Measurements from ENCODE around the gene MACROD2.

The MACROD2 gene

DNA sequence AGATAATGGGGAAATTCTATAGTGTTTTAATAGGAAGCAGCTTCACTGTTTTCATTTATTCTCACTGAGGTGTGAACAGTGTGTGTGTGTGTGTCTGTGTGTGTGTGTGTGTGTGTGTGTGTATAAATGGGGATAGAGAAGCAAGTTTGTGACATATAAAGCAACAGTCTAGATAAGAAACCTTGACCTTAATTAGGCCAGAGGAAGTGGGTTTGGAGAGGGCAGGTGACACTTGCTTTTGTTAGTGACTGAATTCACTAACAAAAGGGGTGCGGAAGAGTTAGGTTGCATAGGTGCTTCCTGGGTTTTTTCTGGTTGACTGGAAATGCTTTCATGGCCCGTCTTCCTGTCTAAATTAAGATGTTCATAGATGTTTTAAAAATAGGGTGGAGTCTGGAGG lies 857.8 kb downstream of the MACROD2 start:
- Histone ChIP-seq H3K4me3 (ENCODE audit: low read depth, low read length) (no peak overlapping the region), H3K9ac (ENCODE audit: low read depth, low read length) (no peak overlapping the region), H3K4me1 (ENCODE audit: control insufficient read depth, insufficient read depth, low read length) (no peaks in the 10 kb centered on the region), H3K27me3 (ENCODE audit: control insufficient read depth, insufficient read depth, low read length) (no peaks in the 10 kb centered on the region), H3K36me3 (ENCODE audit: control insufficient read depth, insufficient read depth, low read length) (no peaks in the 10 kb centered on the region), H3K9me3 (ENCODE audit: control insufficient read depth, insufficient read depth, low read length) (no peaks in the 10 kb centered on the region)

DNA sequence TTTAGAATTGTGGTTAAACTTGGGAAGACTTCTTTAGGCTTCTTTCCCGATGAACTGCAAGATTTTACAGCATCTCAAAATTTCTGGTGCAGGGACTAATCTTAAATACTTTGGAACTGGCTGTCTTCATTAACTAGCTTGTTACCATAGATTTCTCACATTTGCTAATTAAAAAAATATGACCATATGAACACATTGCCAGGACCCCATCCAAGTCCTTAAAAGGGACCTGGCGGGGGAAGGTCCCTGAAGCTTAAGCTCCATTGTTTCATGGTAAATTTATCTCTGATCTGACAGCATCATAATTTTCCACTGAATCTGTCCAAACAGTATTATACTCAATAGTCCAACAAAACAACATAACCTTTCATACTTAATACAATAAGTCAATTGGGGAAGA lies 859.9 kb downstream of the MACROD2 start:
- H3K36me3 ChIP-seq (ENCODE audit: control insufficient read depth, insufficient read depth, low read length): no peaks in the 10 kb centered on the region
- H3K9ac ChIP-seq (ENCODE audit: low read depth, low read length): no peak overlapping the region
- no peak overlapping the region for H3K4me3 ChIP-seq (ENCODE audit: low read depth, low read length)
- H3K4me1 ChIP-seq (ENCODE audit: control insufficient read depth, insufficient read depth, low read length): peaks cover 5% of the 10 kb centered on the region
- no peaks in the 10 kb centered on the region for H3K27me3 ChIP-seq (ENCODE audit: control insufficient read depth, insufficient read depth, low read length)
- H3K9me3 ChIP-seq (ENCODE audit: control insufficient read depth, insufficient read depth, low read length): no peaks in the 10 kb centered on the region

DNA sequence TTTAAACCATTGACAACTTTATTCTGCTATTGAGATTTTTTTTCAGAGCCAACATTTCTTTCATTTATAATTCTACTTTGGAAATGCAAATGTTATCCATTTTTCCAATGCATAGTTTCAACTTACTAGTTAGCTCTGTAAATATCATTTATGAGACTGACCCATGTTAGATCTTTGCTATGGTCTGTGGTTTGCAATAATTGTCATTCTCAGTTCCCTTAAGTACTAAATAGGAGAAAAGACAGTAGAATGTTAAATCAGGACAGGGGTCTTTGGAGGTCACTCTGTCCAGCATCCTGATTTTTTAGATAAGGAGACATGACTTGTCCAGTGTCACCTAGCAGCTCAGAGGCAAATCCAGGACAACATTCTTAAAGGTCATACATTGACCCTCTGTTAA lies 864.3 kb downstream of the MACROD2 start:
- Histone ChIP-seq H3K4me1 (ENCODE audit: control insufficient read depth, insufficient read depth, low read length) (peaks cover 10% of the 10 kb centered on the region), H3K4me3 (ENCODE audit: low read depth, low read length) (no peak overlapping the region), H3K27me3 (ENCODE audit: control insufficient read depth, insufficient read depth, low read length) (no peaks in the 10 kb centered on the region), H3K9ac (ENCODE audit: low read depth, low read length) (no peak overlapping the region), H3K9me3 (ENCODE audit: control insufficient read depth, insufficient read depth, low read length) (no peaks in the 10 kb centered on the region), H3K36me3 (ENCODE audit: control insufficient read depth, insufficient read depth, low read length) (no peaks in the 10 kb centered on the region)

DNA sequence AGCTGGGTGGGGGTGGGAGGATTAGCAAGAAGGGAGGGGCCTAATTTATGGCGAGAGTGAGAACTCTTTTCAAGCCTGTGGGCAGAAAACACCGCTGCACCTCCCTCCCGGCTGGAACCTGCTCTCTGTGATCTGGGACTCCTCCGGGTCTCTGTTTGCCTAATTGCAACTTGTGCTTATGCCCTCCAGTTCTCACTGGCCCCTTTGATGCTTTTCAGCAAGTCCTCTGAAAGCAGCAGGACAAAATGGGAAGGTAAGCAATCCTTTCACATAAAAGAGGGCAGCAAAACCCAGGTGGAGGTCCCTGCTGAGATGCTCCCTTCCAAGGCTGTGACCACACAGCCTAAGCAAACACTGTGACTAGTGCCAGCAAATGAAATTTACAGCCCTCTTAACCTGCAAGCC lies 865.1 kb downstream of the MACROD2 start:
- Histone ChIP-seq H3K36me3 (ENCODE audit: control insufficient read depth, insufficient read depth, low read length) (no peaks in the 10 kb centered on the region), H3K27me3 (ENCODE audit: control insufficient read depth, insufficient read depth, low read length) (no peaks in the 10 kb centered on the region), H3K4me1 (ENCODE audit: control insufficient read depth, insufficient read depth, low read length) (peaks cover 10% of the 10 kb centered on the region), H3K9ac (ENCODE audit: low read depth, low read length) (no peak overlapping the region), H3K4me3 (ENCODE audit: low read depth, low read length) (no peak overlapping the region), H3K9me3 (ENCODE audit: control insufficient read depth, insufficient read depth, low read length) (no peaks in the 10 kb centered on the region)

DNA sequence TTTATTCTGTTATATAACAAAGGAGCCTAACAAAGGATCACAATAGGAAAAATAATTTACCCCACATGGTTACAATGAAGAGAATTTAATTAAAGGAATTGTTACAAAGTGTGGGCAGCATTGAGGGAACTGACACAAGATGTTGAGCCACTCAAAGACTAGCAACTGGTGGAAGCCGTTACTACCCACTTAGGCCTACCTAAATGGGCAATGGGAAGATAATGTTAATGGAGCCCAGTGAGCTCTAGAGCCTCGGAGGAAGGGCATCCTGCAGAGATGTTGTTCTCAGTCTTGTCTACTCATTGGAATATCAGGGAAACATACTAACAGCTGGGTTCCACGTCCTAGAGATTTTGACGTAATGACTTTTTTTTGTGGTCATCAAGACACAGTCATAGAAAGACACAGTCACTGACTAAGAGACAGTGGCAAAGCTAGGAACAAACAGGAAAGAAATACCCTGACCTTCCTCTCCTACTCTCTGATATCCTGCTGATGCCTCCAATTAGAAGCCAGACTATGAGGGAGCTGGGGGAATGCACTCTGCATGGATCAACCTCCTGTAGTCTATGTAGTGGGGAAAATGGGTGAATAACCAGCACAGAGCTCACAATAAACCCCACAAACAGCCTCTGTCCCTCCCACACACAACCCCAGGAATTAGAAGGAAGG lies 865.8 kb downstream of the MACROD2 start:
- no peaks in the 10 kb centered on the region for H3K9me3 ChIP-seq (ENCODE audit: control insufficient read depth, insufficient read depth, low read length)
- no peaks in the 10 kb centered on the region for H3K27me3 ChIP-seq (ENCODE audit: control insufficient read depth, insufficient read depth, low read length)
- H3K4me1 ChIP-seq (ENCODE audit: control insufficient read depth, insufficient read depth, low read length): peaks cover 12% of the 10 kb centered on the region
- no peaks in the 10 kb centered on the region for H3K36me3 ChIP-seq (ENCODE audit: control insufficient read depth, insufficient read depth, low read length)
- no peak overlapping the region for H3K9ac ChIP-seq (ENCODE audit: low read depth, low read length)
- H3K4me3 ChIP-seq (ENCODE audit: low read depth, low read length): no peak overlapping the region

DNA sequence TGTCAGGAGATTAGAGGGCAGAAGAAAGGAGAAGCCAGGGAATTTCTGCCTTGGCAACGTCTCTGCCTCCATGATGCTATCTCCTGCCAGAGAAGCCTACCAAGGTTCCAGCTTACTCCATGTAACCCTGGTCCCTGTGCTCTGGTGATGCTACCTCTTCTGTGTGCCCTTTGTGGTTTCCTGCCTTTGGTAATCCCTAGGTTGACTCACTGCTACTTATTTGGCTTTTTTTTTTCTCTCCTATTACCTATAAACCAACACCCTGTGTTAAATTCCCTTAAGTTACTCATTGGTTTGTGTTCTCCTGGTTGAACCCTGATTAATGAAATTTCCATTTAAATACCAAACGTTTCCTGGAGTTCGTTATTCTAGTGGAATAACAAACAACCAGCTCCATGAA lies 869.9 kb downstream of the MACROD2 start:
- no peak overlapping the region for H3K4me3 ChIP-seq (ENCODE audit: low read depth, low read length)
- H3K9me3 ChIP-seq (ENCODE audit: control insufficient read depth, insufficient read depth, low read length): no peaks in the 10 kb centered on the region
- H3K27me3 ChIP-seq (ENCODE audit: control insufficient read depth, insufficient read depth, low read length): no peaks in the 10 kb centered on the region
- H3K4me1 ChIP-seq (ENCODE audit: control insufficient read depth, insufficient read depth, low read length): peaks cover 7% of the 10 kb centered on the region
- H3K9ac ChIP-seq (ENCODE audit: low read depth, low read length): no peak overlapping the region
- H3K36me3 ChIP-seq (ENCODE audit: control insufficient read depth, insufficient read depth, low read length): no peaks in the 10 kb centered on the region

DNA sequence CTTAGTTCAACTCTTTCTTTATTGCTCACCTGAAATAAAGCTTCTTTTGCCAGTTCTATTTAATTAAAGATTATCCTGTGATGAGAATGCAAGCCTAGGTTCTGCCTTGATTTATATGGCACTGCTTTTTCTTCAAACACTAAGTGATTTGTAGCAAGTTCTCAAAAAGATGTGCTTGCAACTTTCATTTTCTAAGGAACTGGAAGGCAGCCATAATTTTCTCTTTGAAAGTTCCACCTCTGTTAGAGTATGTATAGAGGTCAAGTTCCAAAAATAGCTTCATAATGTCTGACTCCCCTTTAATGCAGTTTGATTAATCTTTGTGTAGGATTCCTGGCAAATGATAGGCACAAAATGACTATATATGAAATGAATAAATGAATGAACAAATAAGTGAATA lies 870.4 kb downstream of the MACROD2 start:
- no peak overlapping the region for H3K4me3 ChIP-seq (ENCODE audit: low read depth, low read length)
- H3K27me3 ChIP-seq (ENCODE audit: control insufficient read depth, insufficient read depth, low read length): no peaks in the 10 kb centered on the region
- H3K36me3 ChIP-seq (ENCODE audit: control insufficient read depth, insufficient read depth, low read length): no peaks in the 10 kb centered on the region
- peaks cover 6% of the 10 kb centered on the region for H3K4me1 ChIP-seq (ENCODE audit: control insufficient read depth, insufficient read depth, low read length)
- no peaks in the 10 kb centered on the region for H3K9me3 ChIP-seq (ENCODE audit: control insufficient read depth, insufficient read depth, low read length)
- H3K9ac ChIP-seq (ENCODE audit: low read depth, low read length): no peak overlapping the region

DNA sequence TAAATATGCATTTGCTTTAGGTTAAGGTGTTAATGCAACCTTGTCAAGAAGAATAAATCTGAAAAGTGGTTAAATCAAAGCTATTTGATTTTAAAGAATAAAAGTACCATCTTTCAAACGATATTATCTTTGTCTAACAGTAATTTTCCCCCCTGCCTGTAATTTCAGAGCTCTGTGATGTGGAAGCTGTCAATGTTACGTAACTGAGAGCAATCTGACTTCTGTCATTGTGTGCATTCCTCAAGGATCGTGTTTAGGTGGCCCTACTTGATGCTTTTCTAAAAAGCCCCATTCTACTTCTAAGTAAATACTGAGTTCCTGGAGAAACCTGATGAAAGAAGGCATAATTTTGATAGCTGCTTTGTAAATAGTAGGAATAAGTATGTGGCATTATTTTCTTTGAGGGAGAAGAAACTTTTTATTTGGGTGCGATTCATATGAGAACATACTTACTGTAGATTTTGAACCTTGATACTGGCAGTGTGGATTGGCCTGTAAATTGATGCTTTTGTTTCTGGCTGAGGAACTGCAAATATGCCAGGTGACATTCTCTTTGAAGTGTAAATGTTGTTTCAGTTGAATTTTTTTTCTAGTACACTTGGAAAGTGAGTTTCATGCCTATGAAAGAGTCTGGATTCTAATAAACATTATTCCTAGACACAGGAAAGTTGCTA lies 871.7 kb downstream of the MACROD2 start:
- H3K9me3 ChIP-seq (ENCODE audit: control insufficient read depth, insufficient read depth, low read length): no peaks in the 10 kb centered on the region
- no peak overlapping the region for H3K9ac ChIP-seq (ENCODE audit: low read depth, low read length)
- H3K4me3 ChIP-seq (ENCODE audit: low read depth, low read length): no peak overlapping the region
- no peaks in the 10 kb centered on the region for H3K27me3 ChIP-seq (ENCODE audit: control insufficient read depth, insufficient read depth, low read length)
- H3K36me3 ChIP-seq (ENCODE audit: control insufficient read depth, insufficient read depth, low read length): no peaks in the 10 kb centered on the region
- peaks cover 2% of the 10 kb centered on the region for H3K4me1 ChIP-seq (ENCODE audit: control insufficient read depth, insufficient read depth, low read length)

DNA sequence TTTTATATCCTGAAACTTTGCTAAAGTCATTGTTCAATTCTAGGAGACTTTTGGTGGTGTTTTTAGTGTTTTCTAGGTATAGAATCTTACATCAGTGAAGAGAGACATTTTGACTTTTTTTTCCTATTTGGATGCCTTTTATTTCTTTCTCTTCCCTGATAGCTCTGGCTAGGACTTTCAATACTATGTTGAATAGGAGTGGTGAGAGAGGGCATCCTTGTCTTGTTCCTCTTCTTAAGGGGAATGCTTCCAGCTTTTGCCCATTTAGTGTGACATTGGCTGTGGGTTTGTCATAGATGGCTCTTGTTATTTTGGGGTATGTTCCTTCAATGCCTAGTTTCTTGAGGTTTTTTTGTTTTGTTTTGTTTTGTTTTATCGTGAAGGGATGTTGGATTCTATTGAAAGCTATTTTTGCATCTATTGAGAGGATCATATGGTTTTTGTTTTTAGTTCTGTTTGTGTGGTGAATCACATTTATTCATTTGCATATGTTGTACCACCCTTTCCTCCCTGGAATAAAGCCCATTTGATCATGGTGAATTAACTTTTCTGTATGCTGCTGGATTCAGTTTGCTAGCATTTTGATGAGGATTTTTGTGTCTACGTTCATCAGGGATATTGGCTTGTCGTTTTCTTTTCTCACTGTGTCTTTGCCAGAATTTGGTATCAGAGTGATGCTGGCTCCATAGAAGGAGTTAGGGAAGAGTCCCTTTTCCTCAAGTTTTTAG lies 882.1 kb downstream of the MACROD2 start:
- no peaks in the 10 kb centered on the region for H3K9me3 ChIP-seq (ENCODE audit: control insufficient read depth, insufficient read depth, low read length)
- H3K9ac ChIP-seq (ENCODE audit: low read depth, low read length): no peak overlapping the region
- H3K36me3 ChIP-seq (ENCODE audit: control insufficient read depth, insufficient read depth, low read length): no peaks in the 10 kb centered on the region
- no peaks in the 10 kb centered on the region for H3K4me1 ChIP-seq (ENCODE audit: control insufficient read depth, insufficient read depth, low read length)
- H3K4me3 ChIP-seq (ENCODE audit: low read depth, low read length): no peak overlapping the region
- H3K27me3 ChIP-seq (ENCODE audit: control insufficient read depth, insufficient read depth, low read length): no peaks in the 10 kb centered on the region

DNA sequence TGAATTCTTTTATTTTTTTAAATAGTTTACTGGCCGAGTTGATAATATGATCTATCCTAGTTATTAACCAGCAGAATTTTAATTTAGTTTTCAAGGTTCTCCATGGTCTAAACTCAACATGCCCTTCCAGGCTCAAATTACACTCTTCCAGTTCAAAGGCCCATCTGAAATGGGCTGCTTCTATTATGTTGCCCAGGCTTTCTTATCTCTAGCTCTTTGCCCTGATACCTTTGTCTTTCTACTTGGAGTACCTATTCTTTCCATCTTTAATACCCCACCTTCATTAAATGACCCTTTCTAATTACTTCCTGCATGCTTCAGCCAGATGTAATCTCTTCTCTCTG lies 883.3 kb downstream of the MACROD2 start:
- H3K36me3 ChIP-seq (ENCODE audit: control insufficient read depth, insufficient read depth, low read length): no peaks in the 10 kb centered on the region
- no peaks in the 10 kb centered on the region for H3K4me1 ChIP-seq (ENCODE audit: control insufficient read depth, insufficient read depth, low read length)
- H3K4me3 ChIP-seq (ENCODE audit: low read depth, low read length): no peak overlapping the region
- no peaks in the 10 kb centered on the region for H3K9me3 ChIP-seq (ENCODE audit: control insufficient read depth, insufficient read depth, low read length)
- no peak overlapping the region for H3K9ac ChIP-seq (ENCODE audit: low read depth, low read length)
- H3K27me3 ChIP-seq (ENCODE audit: control insufficient read depth, insufficient read depth, low read length): no peaks in the 10 kb centered on the region

DNA sequence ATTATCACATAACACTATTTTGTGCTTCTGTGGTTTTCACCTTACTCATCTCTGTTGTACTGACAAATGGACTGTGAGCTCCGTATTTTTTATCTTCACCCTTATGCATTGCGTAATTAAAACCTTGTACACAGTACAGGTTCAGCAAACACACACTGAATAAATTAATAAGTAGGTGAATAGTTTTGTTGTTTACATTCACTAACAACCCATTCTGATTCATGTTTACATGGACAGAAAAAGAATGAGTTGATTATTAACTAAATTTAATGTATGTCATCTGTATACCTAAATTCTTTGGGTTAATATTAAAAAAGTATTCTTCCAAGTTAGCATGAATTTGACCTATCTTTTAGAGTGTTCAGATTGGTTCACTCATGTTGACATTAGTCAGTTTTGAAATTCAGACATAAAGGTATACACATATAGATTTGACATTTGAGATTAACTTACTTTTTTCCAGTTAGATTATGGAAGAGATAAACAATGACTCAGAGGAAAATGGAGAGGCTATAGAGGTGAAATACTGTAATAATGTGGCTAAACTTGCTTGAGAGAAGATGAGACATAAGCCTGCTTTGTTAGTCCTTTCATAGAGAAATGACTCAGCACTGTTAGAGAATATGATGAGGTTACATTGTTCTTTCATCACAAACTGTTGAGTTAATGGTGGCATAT lies 883.8 kb downstream of the MACROD2 start:
- Histone ChIP-seq H3K9me3 (ENCODE audit: control insufficient read depth, insufficient read depth, low read length) (no peaks in the 10 kb centered on the region), H3K9ac (ENCODE audit: low read depth, low read length) (no peak overlapping the region), H3K4me3 (ENCODE audit: low read depth, low read length) (no peak overlapping the region), H3K4me1 (ENCODE audit: control insufficient read depth, insufficient read depth, low read length) (no peaks in the 10 kb centered on the region), H3K36me3 (ENCODE audit: control insufficient read depth, insufficient read depth, low read length) (no peaks in the 10 kb centered on the region), H3K27me3 (ENCODE audit: control insufficient read depth, insufficient read depth, low read length) (no peaks in the 10 kb centered on the region)

Measured in iPS-15b (cell line).